HCT116 (cell line): ENCODE results near the gene IGLL1. TPM values are rescaled to one million over a fixed set of nuclear protein-coding genes. Genes with fewer than 3 reads are reported as not detected.

Source experiments
- ATAC-seq: fragments of 200-7000 bp; cut with Tn5 transposase; 2 replicates; pipeline ENCODE4 v1.9.1; 2020; ENCODE audit warnings: mild to moderate bottlenecking, moderate library complexity
- BruUV-seq: library from RNA; stranded (reverse); fragments of 400-500 nt; replicated peaks from 2 replicates; lab custom pipeline; 2021; lab: Mats Ljungman, UMichigan
- CTCF ChIA-PET: fragments of 300-600 bp; sonication (Branson Sonifier 250); formaldehyde crosslinking; loops from one replicate; lab custom pipeline; 2021; ENCODE audit warnings: antibody characterized with exemption; lab: Charles Lee
- POLR2A ChIA-PET: fragments of 300-600, 350-600 bp; sonication (Branson Sonifier 250); formaldehyde crosslinking; loops from one replicate; lab custom pipeline; 2021; ENCODE audit warnings: antibody characterized with exemption; lab: Charles Lee
- RAD21 ChIA-PET, 2 experiments: fragments of 300-600 bp; sonication (Branson Sonifier 250); formaldehyde crosslinking; loops; one replicate each; lab custom pipeline; 2023; ENCODE audit warnings: low total read pairs in 2 of 2; ENCODE audit not compliant: uncharacterized antibody in 2 of 2, unreplicated experiment in 2 of 2, low non-redundant PET in 1 of 2; lab: Charles Lee
- DNase-seq: peaks from one replicate; pipeline ENCODE4 v3.0.0-alpha.2; 2010; ENCODE audit warnings: low read depth, low spot score
- H2AFZ ChIP-seq: fragments of 200-600 bp; shearing (Covaris generic), sonication (generic); 2 replicates; pipeline ENCODE4 v1.6.1; 2017; ENCODE audit warnings: low read depth, mixed run types, mixed read lengths, antibody characterized with exemption, low read length; ENCODE audit not compliant: poor library complexity, severe bottlenecking
- H3K27ac ChIP-seq: 2 replicates; pipeline ENCODE4 v1.5.1; 2012; ENCODE audit warnings: low read depth, low read length
- H3K27me3 ChIP-seq: fragments of 200-600 bp; sonication (generic); 2 replicates; pipeline ENCODE4 v1.6.1; 2016; ENCODE audit warnings: mixed run types, low read length, mixed read lengths; ENCODE audit not compliant: insufficient read depth
- H3K36me3 ChIP-seq, 2 experiments: fragments of 200-500 bp in 1 of 2; fragments of 200-600 bp in 1 of 2; sonication (Bioruptor generic) in 1 of 2; sonication (generic) in 1 of 2; 2 replicates each; pipeline versions ENCODE4 v1.5.1 to v1.6.1; 2014 to 2016; ENCODE audit warnings: low read length in 2 of 2, inconsistent platforms in 1 of 2, mixed read lengths in 1 of 2, mixed run types in 1 of 2; ENCODE audit not compliant: insufficient read depth in 2 of 2, control insufficient read depth in 1 of 2
- H3K4me1 ChIP-seq, 2 experiments: fragments of 200-600 bp in 1 of 2; sonication (generic) in 1 of 2; 2 replicates each; pipeline versions ENCODE4 v1.5.1 to v1.6.1; 2012 to 2017; ENCODE audit warnings: low read length in 2 of 2, inconsistent platforms in 1 of 2, mild to moderate bottlenecking in 1 of 2, mixed read lengths in 1 of 2, mixed run types in 1 of 2, moderate library complexity in 1 of 2; ENCODE audit not compliant: insufficient read depth in 2 of 2, control insufficient read depth in 1 of 2
- H3K4me2 ChIP-seq: fragments of 200-600 bp; sonication (generic); 2 replicates; pipeline ENCODE4 v1.6.1; 2017; ENCODE audit warnings: mixed run types, low read length, mixed read lengths
- H3K4me3 ChIP-seq, 2 experiments: fragments of 200-600 bp in 1 of 2; sonication (generic) in 1 of 2; replicated peaks in 1 of 2; 2 replicates each; pipeline ENCODE4 v1.5.1; 2011 to 2016; ENCODE audit warnings: low read length in 2 of 2, control low read depth in 1 of 2, low read depth in 1 of 2, mild to moderate bottlenecking in 1 of 2, mixed read lengths in 1 of 2, mixed run types in 1 of 2
- H3K79me2 ChIP-seq: fragments of 200-600 bp; sonication (generic); 2 replicates; pipeline ENCODE4 v1.6.1; 2017; ENCODE audit warnings: mild to moderate bottlenecking, mixed run types, low read length, moderate library complexity, mixed read lengths; ENCODE audit not compliant: insufficient read depth
- H3K9ac ChIP-seq: fragments of 200-600 bp; sonication (generic); 2 replicates; pipeline ENCODE4 v1.6.1; 2016; ENCODE audit warnings: low read length, mixed read lengths
- H3K9me2 ChIP-seq: fragments of 200-600 bp; sonication (generic), shearing (Covaris generic); 2 replicates; pipeline ENCODE4 v1.6.1; 2017; ENCODE audit warnings: mixed run types, mild to moderate bottlenecking, moderate library complexity; ENCODE audit not compliant: insufficient read depth
- H3K9me3 ChIP-seq, 2 experiments: fragments of 200-500 bp in 1 of 2; fragments of 200-600 bp in 1 of 2; sonication (Bioruptor generic) in 1 of 2; sonication (generic) in 1 of 2; 2 replicates each; pipeline ENCODE4 v1.6.1; 2014 to 2017; ENCODE audit warnings: low read length in 2 of 2, mixed read lengths in 2 of 2, inconsistent platforms in 1 of 2, low read depth in 1 of 2, mild to moderate bottlenecking in 1 of 2, mixed run types in 1 of 2, moderate library complexity in 1 of 2; ENCODE audit not compliant: control insufficient read depth in 1 of 2, insufficient read depth in 1 of 2
- H4K20me1 ChIP-seq: fragments of 200-600 bp; sonication (generic), shearing (Covaris generic); 2 replicates; pipeline ENCODE4 v1.6.1; 2017; ENCODE audit warnings: mixed run types, mild to moderate bottlenecking, moderate library complexity; ENCODE audit not compliant: insufficient read depth
- ATF3 ChIP-seq: IDR thresholded peaks from 2 replicates; pipeline ENCODE4 v1.6.1; 2012
- ELF1 ChIP-seq: IDR thresholded peaks from 2 replicates; pipeline ENCODE4 v1.6.1; 2012; ENCODE audit warnings: low read depth, borderline replicate concordance
- POLR2AphosphoS5 ChIP-seq: IDR thresholded peaks from 2 replicates; pipeline ENCODE4 v1.6.1; 2011; ENCODE audit warnings: mild to moderate bottlenecking, low read depth, low read length, moderate library complexity
- ZBTB33 ChIP-seq: IDR thresholded peaks from 2 replicates; pipeline ENCODE4 v1.6.1; 2011; ENCODE audit warnings: mild to moderate bottlenecking, low read length, moderate library complexity; ENCODE audit not compliant: insufficient replicate concordance; ENCODE audit errors: extremely low read depth
- intact Hi-C: fragments of 100-400 bp; cut with micrococcal nuclease; formaldehyde crosslinking; loops from 2 replicates; pipeline ENCODE4 v1.10.0; 2022
- total RNA-seq: library from RNA; stranded (reverse); gene quantifications from one replicate; pipeline ENCODE4 v1.2.1, GENCODE V29; 2021; ENCODE audit not compliant: unreplicated experiment

IGLL1 gene
- total RNA-seq, 1 experiment from 2014 or later, result not detected

- DNase-seq, result no peak
Observed at GRCh38 chr22:23565915-23566704, 14.0 kb downstream of the IGLL1 start.

More at GRCh38 chr22:23565915-23566704, 14.0 kb downstream of the IGLL1 start:
- H3K36me3 ChIP-seq, result no peaks in the 10 kb centered on the region
- ChIA-PET RAD21 (no interaction called here), CTCF (no interaction called here), POLR2A (no interaction called here)
- H3K9me2 ChIP-seq, result no peaks in the 10 kb centered on the region
- H3K9ac ChIP-seq, result no peak overlapping the region
- no peaks in the 10 kb centered on the region for H3K79me2 ChIP-seq
- ATAC-seq, result no peak
- no peak overlapping the region for H3K4me2 ChIP-seq
- no TSS peak for BruUV-seq
- no peak overlapping the region for H2AFZ ChIP-seq
- no peaks in the 10 kb centered on the region for H3K27me3 ChIP-seq
- H4K20me1 ChIP-seq, result no peaks in the 10 kb centered on the region
- intact Hi-C loops, result no loop called here
- no peak overlapping the region; the same call in 1 of the 2 replicates for H3K27ac ChIP-seq
- H3K4me3 ChIP-seq, result no peak overlapping the region
- TF ChIP-seq ZBTB33 (no peak), POLR2AphosphoS5 (no peak), ELF1 (no peak), ATF3 (no peak)
- no peaks in the 10 kb centered on the region for H3K4me1 ChIP-seq
- no peaks in the 10 kb centered on the region for H3K9me3 ChIP-seq
